ENCODE measurements around the gene MATN4. TPM values are rescaled to one million over a fixed set of nuclear protein-coding genes. Genes with fewer than 3 reads are reported as not detected.

MATN4 gene
- total RNA-seq, 1 experiment from 2014 or later: 1.9 TPM

DNA sequence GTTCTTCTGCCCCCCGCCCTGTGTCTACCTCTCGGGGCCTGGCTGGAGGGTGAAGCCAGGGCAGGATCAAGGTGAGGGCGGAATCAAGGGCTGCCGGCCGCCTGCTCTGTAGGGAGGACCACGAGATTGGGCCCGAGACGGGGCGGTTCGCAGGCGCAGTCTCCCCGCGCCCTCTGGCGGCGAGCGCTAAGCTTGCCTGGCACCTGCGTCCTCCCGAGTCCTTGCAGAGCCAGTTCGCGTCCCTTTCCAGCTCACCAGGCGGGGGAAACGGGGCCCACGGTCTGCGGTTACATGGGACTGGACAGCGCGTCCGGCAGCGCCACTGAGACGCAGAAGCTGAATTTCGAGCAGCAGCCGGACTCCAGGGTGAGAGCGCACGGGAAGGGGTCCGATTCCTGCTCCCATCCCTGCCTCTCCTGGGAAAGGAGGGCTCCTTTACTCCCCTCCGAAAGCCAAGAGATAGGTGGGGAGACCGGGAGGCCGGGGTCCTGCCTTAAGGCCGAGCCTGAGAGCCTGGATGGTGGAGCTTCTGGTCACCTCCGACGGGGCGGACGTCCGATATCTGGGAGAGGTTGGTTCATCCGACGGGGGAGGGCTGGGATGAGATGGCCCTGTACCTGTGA is 3.6 kb upstream of the MATN4 start (continued):
- TF ChIP-seq ZNF263 (CRISPR knock-in tag; IDR thresholded peaks at IDR 0.05; ENCODE audit: low read depth) (peak; percentile 96), ETV6 (CRISPR knock-in tag; IDR thresholded peaks at IDR 0.05) (peak; percentile 64; the same call in 1 of the 2 replicates), ZNF396 (CRISPR knock-in tag; IDR thresholded peaks at IDR 0.05; ENCODE audit: borderline replicate concordance) (no peak), GTF2I (CRISPR knock-in tag; conservative IDR thresholded peaks at IDR 0.05) (0 out of 2 replicates have a peak, but pooled peaks have one; percentile 16), SMAD4 (CRISPR knock-in tag; IDR thresholded peaks at IDR 0.05) (no peak), FOXP1 (CRISPR knock-in tag; IDR thresholded peaks at IDR 0.05; ENCODE audit: borderline replicate concordance) (peak; percentile 16; the same call in 1 of the 2 replicates), TEAD4 (CRISPR knock-in tag; IDR thresholded peaks at IDR 0.05) (no peak), SMAD3 (CRISPR knock-in tag; IDR thresholded peaks at IDR 0.05; ENCODE audit: borderline replicate concordance) (no peak), CREM (CRISPR knock-in tag; IDR thresholded peaks at IDR 0.05) (no peak), MAX (CRISPR knock-in tag; IDR thresholded peaks at IDR 0.05) (peak; percentile 88), ZNF232 (CRISPR knock-in tag; IDR thresholded peaks at IDR 0.05) (peak; percentile 28; the same call in 1 of the 2 replicates), GRHL2 (CRISPR knock-in tag; IDR thresholded peaks at IDR 0.05; ENCODE audit: insufficient replicate concordance, severe bottlenecking) (no peak), MYBL2 (CRISPR knock-in tag; IDR thresholded peaks at IDR 0.05) (peak; percentile 32; the same call in 1 of the 2 replicates), ELF4 (CRISPR knock-in tag; IDR thresholded peaks at IDR 0.05; ENCODE audit: low read depth) (no peak), FOXK1 (CRISPR knock-in tag; IDR thresholded peaks at IDR 0.05) (0 out of 2 replicates have a peak, but pooled peaks have one; percentile 21)
- TF ChIP-seq, protein P1, sequence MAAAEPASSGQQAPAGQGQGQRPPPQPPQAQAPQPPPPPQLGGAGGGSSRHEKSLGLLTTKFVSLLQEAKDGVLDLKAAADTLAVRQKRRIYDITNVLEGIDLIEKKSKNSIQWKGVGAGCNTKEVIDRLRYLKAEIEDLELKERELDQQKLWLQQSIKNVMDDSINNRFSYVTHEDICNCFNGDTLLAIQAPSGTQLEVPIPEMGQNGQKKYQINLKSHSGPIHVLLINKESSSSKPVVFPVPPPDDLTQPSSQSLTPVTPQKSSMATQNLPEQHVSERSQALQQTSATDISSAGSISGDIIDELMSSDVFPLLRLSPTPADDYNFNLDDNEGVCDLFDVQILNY (CRISPR knock-in tag; IDR thresholded peaks at IDR 0.05): 0 out of 2 replicates have a peak, but pooled peaks have one; percentile 52
- TF ChIP-seq, protein P2, sequence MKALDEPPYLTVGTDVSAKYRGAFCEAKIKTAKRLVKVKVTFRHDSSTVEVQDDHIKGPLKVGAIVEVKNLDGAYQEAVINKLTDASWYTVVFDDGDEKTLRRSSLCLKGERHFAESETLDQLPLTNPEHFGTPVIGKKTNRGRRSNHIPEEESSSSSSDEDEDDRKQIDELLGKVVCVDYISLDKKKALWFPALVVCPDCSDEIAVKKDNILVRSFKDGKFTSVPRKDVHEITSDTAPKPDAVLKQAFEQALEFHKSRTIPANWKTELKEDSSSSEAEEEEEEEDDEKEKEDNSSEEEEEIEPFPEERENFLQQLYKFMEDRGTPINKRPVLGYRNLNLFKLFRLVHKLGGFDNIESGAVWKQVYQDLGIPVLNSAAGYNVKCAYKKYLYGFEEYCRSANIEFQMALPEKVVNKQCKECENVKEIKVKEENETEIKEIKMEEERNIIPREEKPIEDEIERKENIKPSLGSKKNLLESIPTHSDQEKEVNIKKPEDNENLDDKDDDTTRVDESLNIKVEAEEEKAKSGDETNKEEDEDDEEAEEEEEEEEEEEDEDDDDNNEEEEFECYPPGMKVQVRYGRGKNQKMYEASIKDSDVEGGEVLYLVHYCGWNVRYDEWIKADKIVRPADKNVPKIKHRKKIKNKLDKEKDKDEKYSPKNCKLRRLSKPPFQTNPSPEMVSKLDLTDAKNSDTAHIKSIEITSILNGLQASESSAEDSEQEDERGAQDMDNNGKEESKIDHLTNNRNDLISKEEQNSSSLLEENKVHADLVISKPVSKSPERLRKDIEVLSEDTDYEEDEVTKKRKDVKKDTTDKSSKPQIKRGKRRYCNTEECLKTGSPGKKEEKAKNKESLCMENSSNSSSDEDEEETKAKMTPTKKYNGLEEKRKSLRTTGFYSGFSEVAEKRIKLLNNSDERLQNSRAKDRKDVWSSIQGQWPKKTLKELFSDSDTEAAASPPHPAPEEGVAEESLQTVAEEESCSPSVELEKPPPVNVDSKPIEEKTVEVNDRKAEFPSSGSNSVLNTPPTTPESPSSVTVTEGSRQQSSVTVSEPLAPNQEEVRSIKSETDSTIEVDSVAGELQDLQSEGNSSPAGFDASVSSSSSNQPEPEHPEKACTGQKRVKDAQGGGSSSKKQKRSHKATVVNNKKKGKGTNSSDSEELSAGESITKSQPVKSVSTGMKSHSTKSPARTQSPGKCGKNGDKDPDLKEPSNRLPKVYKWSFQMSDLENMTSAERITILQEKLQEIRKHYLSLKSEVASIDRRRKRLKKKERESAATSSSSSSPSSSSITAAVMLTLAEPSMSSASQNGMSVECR (CRISPR knock-in tag; IDR thresholded peaks at IDR 0.05; ENCODE audit: borderline replicate concordance): 0 out of 2 replicates have a peak, but pooled peaks have one; percentile 62

DNA sequence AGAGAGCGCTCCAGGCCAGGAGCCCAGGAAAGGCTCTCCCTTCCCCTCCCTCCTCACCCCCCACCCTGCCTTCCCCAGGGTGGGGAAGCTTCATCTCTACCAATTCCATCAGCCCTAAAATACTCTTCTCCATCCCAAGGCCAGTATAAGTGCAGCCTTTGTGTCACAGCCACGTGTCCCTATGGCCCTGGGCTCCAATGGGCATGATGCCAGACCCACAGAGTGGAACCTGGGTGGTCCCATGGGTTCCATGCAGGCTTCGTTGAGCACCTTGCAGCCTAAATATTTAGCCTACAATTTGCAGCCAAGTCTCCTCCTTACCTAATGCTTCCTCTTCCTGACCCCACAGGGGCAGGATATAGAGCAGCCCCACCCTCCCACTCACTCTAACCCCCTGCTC is 976 bp upstream of the MATN4 start:
- no peak overlapping the region for H3K27ac Mint-ChIP-seq
- peaks cover 22% of the 10 kb centered on the region for H3K4me1 Mint-ChIP-seq
- ATAC-seq (no peak), DNase-seq (ENCODE audit: low spot score) (no peak)
- no peak overlapping the region for H3K4me3 Mint-ChIP-seq
- peaks cover 39% of the 10 kb centered on the region for H3K27me3 Mint-ChIP-seq (ENCODE audit: low read depth)
- no peaks in the 10 kb centered on the region for H3K36me3 Mint-ChIP-seq
- POLR2A ChIA-PET: no interaction called here
- no peaks in the 10 kb centered on the region for H3K9me3 Mint-ChIP-seq
- CTCF ChIA-PET: interaction anchor here (1.2 to 4.0 kb wide), 5 partner anchors 17 to 156 kb away, joined by 3 to 61 read pairs (median 5); no protein-coding TSS in a partner anchor
- TF ChIP-seq E2F1 (CRISPR knock-in tag; IDR thresholded peaks at IDR 0.05) (no peak), MAX (CRISPR knock-in tag; IDR thresholded peaks at IDR 0.05) (no peak), ZNF317 (CRISPR knock-in tag; IDR thresholded peaks at IDR 0.05; ENCODE audit: borderline replicate concordance, low read depth) (no peak), AR (CRISPR knock-in tag; IDR thresholded peaks at IDR 0.05) (no peak), FOXP1 (CRISPR knock-in tag; IDR thresholded peaks at IDR 0.05; ENCODE audit: borderline replicate concordance) (no peak)
- TF ChIP-seq, protein P3, sequence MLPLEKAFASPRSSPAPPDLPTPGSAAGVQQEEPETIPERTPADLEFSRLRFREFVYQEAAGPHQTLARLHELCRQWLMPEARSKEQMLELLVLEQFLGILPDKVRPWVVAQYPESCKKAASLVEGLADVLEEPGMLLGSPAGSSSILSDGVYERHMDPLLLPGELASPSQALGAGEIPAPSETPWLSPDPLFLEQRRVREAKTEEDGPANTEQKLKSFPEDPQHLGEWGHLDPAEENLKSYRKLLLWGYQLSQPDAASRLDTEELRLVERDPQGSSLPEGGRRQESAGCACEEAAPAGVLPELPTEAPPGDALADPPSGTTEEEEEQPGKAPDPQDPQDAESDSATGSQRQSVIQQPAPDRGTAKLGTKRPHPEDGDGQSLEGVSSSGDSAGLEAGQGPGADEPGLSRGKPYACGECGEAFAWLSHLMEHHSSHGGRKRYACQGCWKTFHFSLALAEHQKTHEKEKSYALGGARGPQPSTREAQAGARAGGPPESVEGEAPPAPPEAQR (CRISPR knock-in tag; IDR thresholded peaks at IDR 0.05): no peak
- TF ChIP-seq, protein P4, sequence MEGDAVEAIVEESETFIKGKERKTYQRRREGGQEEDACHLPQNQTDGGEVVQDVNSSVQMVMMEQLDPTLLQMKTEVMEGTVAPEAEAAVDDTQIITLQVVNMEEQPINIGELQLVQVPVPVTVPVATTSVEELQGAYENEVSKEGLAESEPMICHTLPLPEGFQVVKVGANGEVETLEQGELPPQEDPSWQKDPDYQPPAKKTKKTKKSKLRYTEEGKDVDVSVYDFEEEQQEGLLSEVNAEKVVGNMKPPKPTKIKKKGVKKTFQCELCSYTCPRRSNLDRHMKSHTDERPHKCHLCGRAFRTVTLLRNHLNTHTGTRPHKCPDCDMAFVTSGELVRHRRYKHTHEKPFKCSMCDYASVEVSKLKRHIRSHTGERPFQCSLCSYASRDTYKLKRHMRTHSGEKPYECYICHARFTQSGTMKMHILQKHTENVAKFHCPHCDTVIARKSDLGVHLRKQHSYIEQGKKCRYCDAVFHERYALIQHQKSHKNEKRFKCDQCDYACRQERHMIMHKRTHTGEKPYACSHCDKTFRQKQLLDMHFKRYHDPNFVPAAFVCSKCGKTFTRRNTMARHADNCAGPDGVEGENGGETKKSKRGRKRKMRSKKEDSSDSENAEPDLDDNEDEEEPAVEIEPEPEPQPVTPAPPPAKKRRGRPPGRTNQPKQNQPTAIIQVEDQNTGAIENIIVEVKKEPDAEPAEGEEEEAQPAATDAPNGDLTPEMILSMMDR (IDR thresholded peaks at IDR 0.05): no peak

Data from WTC11 (cell line).